Activated naive CD4-positive, alpha-beta T cell treated with anti-CD3 and anti-CD28 coated beads, Interleukin-2, amount 50 U/mL, for 24 hours (primary cell): ENCODE measurements around the gene MYO16.
"Not testable (repeated sequence)": the region's sequence is repeated elsewhere in the genome, so short reads cannot be mapped to it uniquely, and the experiment has no call there.

Source experiments
- H3K27ac Mint-ChIP-seq: one replicate; pipeline ENCODE4 v1.8.0; 2021; ENCODE audit warnings: mild to moderate bottlenecking, mixed read lengths
- H3K27me3 Mint-ChIP-seq: one replicate; pipeline ENCODE4 v1.8.0; 2021; ENCODE audit warnings: mixed read lengths
- H3K36me3 Mint-ChIP-seq: one replicate; pipeline ENCODE4 v1.8.0; 2021; ENCODE audit warnings: mixed read lengths
- H3K4me1 Mint-ChIP-seq: one replicate; pipeline ENCODE4 v1.8.0; 2021; ENCODE audit warnings: mixed read lengths
- H3K4me3 Mint-ChIP-seq: one replicate; pipeline ENCODE4 v1.8.0; 2021; ENCODE audit warnings: mild to moderate bottlenecking, mixed read lengths
- H3K9me3 Mint-ChIP-seq: one replicate; pipeline ENCODE4 v1.8.0; 2021; ENCODE audit warnings: mixed read lengths

The MYO16 gene

DNA sequence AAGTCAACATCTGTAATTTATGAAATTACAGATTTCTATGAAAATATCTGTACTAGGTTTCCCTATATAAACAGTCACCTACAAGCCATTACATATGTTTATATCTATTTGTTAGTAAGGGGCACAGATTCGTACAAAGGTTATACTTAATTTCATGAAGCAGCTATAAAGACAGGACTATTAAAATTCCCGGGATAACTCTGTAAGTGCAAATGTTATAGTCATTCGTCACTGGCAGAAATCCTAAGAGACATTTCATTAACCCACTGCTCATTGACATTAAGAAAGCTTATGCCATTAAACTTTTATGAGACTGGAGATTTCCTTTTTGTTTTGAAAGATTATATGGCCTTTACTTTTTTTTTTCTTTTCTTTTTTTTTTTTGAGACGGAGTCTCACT is 122.9 kb downstream of the MYO16 start:
- Mint-ChIP-seq H3K9me3 (peaks cover 6% of the 10 kb centered on the region), H3K27ac (no peak overlapping the region), H3K4me1 (no peaks in the 10 kb centered on the region), H3K36me3 (no peaks in the 10 kb centered on the region), H3K4me3 (no peak overlapping the region), H3K27me3 (peaks cover 3% of the 10 kb centered on the region)

DNA sequence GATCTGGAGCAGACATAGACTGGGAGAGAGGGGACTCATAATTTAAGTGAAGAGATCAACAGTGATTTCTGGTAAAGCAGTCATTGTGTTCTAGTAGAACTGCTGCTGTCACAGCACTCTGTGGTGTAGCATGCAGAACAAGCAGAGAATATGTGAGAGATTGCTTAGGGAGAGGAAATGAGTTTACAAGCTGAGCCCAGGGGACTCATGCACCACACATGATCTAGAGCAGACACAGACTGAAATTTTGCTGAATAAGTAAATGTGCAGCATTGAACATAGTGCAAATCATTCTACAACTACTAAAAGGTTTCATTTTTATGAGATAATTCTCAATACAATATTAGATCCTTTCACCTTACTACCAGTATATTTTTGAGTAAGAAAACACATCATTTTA is 125.7 kb downstream of the MYO16 start:
- H3K27ac Mint-ChIP-seq, result no peak overlapping the region
- no peaks in the 10 kb centered on the region for H3K36me3 Mint-ChIP-seq
- H3K9me3 Mint-ChIP-seq, result no peaks in the 10 kb centered on the region
- H3K27me3 Mint-ChIP-seq, result no peaks in the 10 kb centered on the region
- no peaks in the 10 kb centered on the region for H3K4me1 Mint-ChIP-seq
- no peak overlapping the region for H3K4me3 Mint-ChIP-seq

DNA sequence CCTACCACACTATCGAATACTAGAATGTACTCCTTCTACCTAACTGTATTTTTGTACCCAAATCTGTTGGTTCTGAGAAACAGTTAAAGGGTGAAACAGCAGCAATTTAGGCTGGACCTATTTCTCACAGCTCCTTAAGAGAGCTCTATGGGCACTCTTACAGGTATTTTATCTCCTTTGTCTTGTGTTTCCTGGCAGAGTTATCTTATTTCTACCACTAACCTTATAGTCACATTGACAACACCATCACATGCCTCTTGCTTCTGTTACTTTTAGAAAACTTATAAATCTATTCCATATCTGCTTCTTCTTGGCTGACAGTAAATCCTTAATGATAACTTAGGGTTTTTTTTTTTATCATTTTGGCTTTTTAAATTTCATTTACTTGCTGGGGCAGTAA is 130.7 kb downstream of the MYO16 start:
- Mint-ChIP-seq H3K4me1 (no peaks in the 10 kb centered on the region), H3K27me3 (peaks cover 2% of the 10 kb centered on the region), H3K9me3 (no peaks in the 10 kb centered on the region), H3K4me3 (no peak overlapping the region), H3K27ac (no peak overlapping the region), H3K36me3 (no peaks in the 10 kb centered on the region)

DNA sequence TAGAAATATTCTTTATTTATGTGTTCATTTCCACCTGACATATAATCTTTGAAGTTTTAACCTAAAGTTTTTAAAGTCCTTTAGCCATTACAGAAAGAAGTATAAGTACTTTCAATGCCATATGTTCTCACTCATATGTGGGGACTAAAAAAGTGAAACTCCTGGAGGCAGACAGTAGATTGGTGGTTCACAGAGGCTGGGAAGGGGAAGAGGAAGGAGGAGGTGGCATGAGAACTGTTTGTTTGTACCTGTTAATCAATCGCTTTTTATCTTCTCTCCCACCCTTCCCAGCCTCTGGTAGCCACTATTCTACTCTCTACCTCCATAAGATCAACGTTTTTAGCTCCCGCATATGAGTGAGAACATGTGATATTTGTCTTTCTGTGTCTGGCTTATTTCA is 131.1 kb downstream of the MYO16 start:
- no peaks in the 10 kb centered on the region for H3K4me1 Mint-ChIP-seq
- H3K27me3 Mint-ChIP-seq, result peaks cover 2% of the 10 kb centered on the region

DNA sequence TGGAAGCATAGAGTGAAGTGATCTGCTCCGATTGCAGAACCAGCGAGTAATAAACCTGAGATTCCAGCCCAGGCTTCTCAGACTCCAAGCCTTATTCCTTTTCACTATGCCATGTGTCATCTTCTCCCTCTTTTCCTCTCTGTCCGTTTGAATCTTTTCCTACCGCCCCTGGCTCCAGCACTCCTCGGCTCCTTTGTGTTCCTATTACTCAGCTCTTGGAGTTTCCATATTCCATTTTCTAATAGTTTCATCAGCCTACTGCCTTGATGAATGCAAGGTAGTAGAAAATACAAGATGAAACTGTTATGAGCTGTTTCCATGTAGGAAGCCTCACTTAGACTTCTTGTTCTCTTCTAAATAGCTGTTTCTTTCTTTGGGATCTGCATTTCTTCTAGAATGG is 138.6 kb downstream of the MYO16 start:
- H3K4me3 Mint-ChIP-seq, result no peak overlapping the region
- H3K36me3 Mint-ChIP-seq, result no peaks in the 10 kb centered on the region
- no peak overlapping the region for H3K27ac Mint-ChIP-seq
- H3K9me3 Mint-ChIP-seq, result no peaks in the 10 kb centered on the region
- no peaks in the 10 kb centered on the region for H3K4me1 Mint-ChIP-seq
- H3K27me3 Mint-ChIP-seq, result peaks cover 10% of the 10 kb centered on the region

More for the DNA sequence above, 131.1 kb downstream of the MYO16 start:
- Mint-ChIP-seq H3K9me3 (no peaks in the 10 kb centered on the region), H3K36me3 (no peaks in the 10 kb centered on the region), H3K4me3 (no peak overlapping the region), H3K27ac (no peak overlapping the region)

DNA sequence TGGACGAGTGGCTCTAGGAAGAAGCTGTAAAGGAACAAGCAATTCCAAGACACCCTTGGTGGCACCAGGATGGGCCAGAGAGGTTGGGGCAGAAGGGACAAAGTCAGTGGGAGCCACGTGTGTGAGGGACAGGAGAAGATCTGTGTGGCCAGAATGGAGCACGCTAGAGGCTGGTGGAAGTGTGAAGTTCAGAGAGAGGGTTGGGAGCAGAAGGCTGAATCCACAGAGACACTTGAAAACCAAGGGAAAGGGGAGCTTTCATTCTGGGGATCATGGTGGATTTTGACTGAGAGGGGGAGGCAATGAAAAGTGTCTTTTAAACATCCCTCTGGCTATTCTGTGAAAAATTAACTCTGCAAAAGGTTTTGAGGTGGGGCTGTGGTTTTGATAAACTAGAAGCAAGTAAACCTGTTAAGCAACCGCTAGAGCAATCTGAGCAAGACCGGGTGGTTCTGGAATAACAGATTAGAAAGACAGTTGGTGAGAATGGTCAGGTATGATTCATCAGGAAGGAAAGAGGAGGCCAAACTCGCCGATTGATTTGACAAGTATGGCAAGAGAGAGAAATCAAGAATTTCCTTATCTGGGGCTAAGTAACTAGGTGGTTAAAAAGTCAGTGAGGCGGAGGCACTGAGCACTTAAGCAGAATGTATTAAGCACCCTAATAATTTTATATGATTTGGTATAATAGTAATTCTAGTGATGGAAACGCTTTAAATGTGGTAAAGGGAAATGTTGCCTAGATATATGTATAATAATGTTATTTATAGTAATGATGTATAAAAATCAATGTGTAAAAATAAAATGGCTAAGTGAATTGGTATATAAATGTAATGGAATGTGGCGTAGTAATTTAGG is 140.0 kb downstream of the MYO16 start:
- Mint-ChIP-seq H3K9me3 (no peaks in the 10 kb centered on the region), H3K36me3 (no peaks in the 10 kb centered on the region), H3K4me1 (no peaks in the 10 kb centered on the region), H3K27me3 (peaks cover 10% of the 10 kb centered on the region), H3K27ac (no peak overlapping the region), H3K4me3 (no peak overlapping the region)

DNA sequence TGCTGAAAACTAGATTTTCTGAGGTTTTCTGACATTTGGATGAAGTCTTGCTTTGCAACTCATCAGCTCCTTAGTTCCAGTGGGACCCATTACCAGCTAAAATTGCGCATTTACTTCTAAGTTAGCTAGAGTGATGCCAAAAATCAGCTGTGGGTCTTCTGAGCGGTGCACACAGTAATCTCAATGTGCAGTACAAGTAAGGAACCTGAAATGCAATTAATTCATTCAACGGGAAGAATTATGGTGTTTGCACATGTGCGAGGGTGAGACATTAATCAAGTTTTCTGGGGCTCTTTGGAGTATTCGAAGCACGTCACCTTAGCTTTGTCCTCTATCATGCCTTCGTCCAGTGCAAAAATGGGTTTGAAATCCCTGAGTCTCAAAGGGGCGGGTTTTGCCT is 146.2 kb downstream of the MYO16 start:
- no peaks in the 10 kb centered on the region for H3K4me1 Mint-ChIP-seq
- no peaks in the 10 kb centered on the region for H3K9me3 Mint-ChIP-seq
- no peak overlapping the region for H3K27ac Mint-ChIP-seq
- peaks cover 6% of the 10 kb centered on the region for H3K27me3 Mint-ChIP-seq
- H3K36me3 Mint-ChIP-seq, result no peaks in the 10 kb centered on the region
- H3K4me3 Mint-ChIP-seq, result no peak overlapping the region

DNA sequence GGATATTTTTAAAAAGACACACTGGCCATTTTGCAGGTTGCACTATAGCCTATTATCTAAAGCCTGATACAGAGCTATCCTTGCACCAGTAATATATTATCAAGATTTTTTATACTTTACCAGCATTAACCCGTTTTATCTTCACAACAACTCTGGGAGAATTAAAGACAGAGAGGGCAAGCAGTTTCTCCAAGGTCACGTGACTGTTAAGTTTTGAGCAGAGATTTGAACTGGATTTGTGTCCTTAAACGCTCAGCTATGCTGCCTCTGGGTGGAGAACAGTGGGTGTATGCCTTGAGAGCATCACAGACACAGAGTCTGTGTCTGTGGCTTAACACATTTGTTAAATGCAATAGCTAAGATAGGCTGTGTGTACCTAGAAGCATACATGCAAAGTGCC is 147.2 kb downstream of the MYO16 start:
- Mint-ChIP-seq H3K4me3 (no peak overlapping the region), H3K36me3 (no peaks in the 10 kb centered on the region), H3K27me3 (peaks cover 6% of the 10 kb centered on the region), H3K27ac (no peak overlapping the region), H3K4me1 (no peaks in the 10 kb centered on the region), H3K9me3 (no peaks in the 10 kb centered on the region)

DNA sequence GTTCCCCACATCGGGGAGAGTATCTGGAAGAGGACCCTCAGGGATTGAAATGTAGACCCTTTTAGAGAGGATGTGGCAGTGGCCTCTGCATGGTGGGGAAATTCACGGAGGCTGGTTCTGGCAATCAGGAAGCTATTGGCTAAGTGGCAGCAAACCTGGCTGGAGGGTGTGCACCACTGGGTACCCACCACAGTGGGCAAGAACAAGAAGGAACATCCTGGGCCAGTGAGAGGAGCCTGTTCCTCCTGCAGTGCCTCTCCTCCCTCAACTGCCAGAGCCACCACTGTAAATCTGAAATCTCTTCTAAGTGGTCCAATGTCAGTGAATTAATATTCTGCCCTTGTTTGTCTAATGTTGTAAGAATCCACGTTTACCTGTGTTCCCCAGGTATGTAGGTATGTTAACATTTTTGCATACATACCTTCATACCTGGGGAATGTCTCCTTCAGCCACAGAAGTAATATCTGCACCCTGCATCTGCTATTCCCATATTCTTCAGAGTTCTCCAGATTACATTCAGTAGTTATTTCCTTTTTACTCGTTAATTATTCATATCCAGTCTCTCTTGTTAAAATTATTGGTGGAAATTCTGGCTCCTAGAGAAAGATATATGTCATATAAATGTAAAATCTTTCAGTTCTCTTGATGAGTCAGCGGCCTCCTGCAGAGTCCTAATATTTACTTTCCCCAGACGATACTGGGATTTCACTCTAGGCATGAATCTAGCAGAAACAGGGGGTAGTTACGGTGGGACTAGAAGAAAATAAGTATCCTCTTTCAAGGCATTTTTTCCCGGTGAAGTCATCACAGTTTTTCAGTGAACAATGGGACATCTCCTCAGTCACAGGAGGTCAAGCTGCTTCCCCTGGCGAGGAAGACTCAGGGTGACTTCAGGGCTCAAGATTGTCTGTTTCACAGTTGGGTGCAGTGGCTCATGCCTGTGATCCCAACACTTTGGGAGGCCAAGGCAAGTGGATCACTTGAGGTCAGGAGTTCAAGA is 148.3 kb downstream of the MYO16 start:
- Mint-ChIP-seq H3K36me3 (no peaks in the 10 kb centered on the region), H3K9me3 (no peaks in the 10 kb centered on the region), H3K27ac (no peak overlapping the region), H3K4me1 (no peaks in the 10 kb centered on the region), H3K4me3 (no peak overlapping the region), H3K27me3 (peaks cover 4% of the 10 kb centered on the region)

DNA sequence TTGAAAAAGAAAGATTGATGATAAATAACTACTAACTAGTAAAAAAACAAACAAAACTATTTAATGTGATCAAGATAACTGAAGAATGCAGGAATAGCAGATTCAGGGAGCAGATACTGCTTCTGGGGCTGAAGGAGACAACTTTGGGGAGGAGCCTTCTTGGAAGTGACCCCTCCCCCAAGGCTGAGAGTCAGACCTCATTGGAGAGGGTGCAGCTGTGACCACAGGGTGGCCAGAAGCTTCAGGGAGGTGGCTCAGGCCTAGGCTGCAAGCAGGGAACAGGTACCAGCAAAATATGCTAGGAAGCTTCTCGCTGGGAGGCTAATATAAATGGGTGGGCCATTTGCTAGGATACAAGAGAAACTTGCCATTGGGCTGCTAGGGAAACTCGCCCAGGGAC is 149.9 kb downstream of the MYO16 start:
- H3K4me3 Mint-ChIP-seq, result no peak overlapping the region
- H3K4me1 Mint-ChIP-seq, result no peaks in the 10 kb centered on the region
- no peaks in the 10 kb centered on the region for H3K36me3 Mint-ChIP-seq
- no peaks in the 10 kb centered on the region for H3K9me3 Mint-ChIP-seq
- H3K27ac Mint-ChIP-seq, result no peak overlapping the region
- H3K27me3 Mint-ChIP-seq, result peaks cover 4% of the 10 kb centered on the region

DNA sequence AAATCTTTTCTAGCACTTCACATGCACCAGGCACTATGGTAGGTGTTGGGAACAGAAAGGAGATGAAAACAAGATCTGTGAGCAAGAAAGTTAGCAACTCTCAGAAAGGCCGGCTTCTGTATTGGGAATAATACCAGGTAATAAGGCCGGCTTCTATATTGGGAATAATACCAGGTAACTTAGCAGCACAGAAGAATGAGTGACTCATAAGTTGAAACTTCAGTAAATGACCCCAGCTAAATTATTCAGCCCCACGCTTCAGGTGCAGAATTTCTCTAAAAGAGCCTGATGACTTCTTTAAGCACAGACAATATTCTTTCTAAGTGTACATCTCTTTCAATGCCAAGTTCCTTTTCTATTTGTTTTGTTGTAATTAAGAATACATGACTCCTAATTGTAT is 151.3 kb downstream of the MYO16 start:
- H3K27me3 Mint-ChIP-seq, result peaks cover 4% of the 10 kb centered on the region
- no peaks in the 10 kb centered on the region for H3K9me3 Mint-ChIP-seq
- H3K27ac Mint-ChIP-seq, result no peak overlapping the region
- H3K36me3 Mint-ChIP-seq, result no peaks in the 10 kb centered on the region
- no peaks in the 10 kb centered on the region for H3K4me1 Mint-ChIP-seq
- H3K4me3 Mint-ChIP-seq, result no peak overlapping the region

DNA sequence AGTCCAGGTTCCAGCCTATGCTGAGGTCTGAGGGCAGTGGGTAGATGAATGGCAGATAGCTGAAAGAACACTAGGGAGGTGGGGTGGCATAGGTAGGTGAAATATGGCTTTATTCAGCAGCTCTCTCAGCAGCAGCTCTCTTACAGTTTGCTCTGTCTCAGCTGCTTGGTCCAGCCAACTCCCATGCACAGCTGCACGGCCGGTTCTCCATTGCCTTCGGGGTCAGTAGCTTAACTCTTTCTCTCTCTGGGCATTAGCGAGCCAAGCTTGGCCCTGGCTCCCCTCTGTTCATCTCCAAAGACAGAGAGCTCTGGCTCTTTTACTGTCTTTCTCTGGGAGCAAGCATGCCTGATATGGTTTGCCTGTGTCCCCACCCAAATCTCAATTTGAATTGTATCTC is 151.9 kb downstream of the MYO16 start:
- no peaks in the 10 kb centered on the region for H3K4me1 Mint-ChIP-seq

DNA sequence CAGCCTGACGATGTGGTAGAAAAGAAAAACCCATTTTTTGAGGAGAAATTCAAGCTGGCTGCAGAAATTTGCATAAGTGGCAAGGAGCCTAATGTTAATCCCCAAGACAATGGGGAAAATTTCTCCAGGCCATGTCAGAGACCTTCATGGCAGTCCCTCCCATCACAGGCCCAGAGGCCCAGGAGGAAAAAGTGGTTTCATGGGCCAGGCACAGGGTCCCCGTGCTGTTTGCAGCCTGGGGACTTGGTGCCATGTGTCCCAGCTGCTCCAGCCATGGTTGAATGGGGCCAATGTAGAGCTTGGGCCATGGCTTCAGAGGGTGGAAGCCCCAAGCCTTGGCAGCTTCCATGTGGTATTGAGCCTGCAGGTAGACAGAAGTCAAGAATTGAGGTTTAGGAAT is 153.1 kb downstream of the MYO16 start:
- not testable (repeated sequence) for H3K4me1 Mint-ChIP-seq, H3K27me3 Mint-ChIP-seq, H3K9me3 Mint-ChIP-seq, H3K4me3 Mint-ChIP-seq, H3K27ac Mint-ChIP-seq, H3K36me3 Mint-ChIP-seq

More for the DNA sequence above, 151.9 kb downstream of the MYO16 start:
- no peaks in the 10 kb centered on the region for H3K9me3 Mint-ChIP-seq
- no peak overlapping the region for H3K27ac Mint-ChIP-seq
- no peak overlapping the region for H3K4me3 Mint-ChIP-seq
- no peaks in the 10 kb centered on the region for H3K36me3 Mint-ChIP-seq
- peaks cover 4% of the 10 kb centered on the region for H3K27me3 Mint-ChIP-seq

DNA sequence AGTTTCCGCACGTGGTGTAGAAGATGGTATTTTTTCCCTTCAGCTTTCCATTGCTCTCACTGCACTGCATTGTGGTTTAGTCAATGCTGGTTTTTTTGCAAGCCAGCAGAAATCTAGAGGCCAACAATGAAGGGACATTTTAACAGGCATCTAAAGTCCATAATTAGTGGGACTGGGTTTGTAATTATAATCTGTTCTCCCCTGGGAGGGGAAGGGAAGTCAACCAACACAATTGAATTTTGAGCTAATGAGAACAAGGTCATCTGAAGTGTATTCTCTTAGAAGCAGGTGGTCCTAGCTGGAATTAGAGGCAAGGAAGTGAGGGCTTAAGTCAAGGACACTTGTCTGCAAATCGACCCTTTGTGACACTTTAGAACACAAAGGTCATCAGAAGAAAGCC is 156.4 kb downstream of the MYO16 start:
- Mint-ChIP-seq H3K9me3 (no peaks in the 10 kb centered on the region), H3K36me3 (no peaks in the 10 kb centered on the region), H3K27me3 (peaks cover 4% of the 10 kb centered on the region), H3K4me1 (no peaks in the 10 kb centered on the region), H3K27ac (no peak overlapping the region), H3K4me3 (no peak overlapping the region)

DNA sequence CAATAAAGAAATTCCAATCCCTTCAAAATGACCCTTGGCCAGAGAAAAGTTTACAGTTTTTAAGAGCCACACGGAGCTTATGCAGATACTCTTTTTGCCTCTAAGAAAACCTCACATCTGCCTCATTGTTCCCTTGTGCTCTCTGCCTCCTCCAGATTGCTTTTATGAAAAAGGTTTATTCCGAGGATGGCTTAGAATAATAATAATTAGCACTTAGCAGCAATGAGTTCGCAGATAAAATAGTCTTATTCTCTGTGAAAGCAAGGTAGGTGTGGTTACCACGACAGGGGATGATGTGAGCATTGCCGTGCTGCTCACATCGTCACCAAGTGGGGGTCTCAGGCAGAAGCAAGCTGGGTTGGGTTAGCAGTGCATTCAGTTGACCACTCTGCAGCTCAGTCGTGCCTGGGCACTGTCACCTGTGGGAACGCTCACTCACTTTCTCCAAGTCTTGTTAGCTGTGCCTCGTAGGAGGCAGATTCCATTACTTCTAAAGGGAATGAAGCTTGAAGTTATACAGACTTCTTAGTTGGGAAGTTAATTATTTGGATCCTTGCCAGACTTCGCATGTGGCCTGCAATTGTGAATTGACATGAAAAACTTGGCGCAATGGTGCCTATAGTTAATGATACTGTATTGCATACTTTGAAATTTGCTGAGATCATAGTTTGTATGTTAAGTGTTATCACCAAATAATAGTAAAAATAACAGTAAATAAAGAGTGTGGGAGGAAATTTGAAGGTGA is 157.2 kb downstream of the MYO16 start:
- no peaks in the 10 kb centered on the region for H3K36me3 Mint-ChIP-seq
- peaks cover 3% of the 10 kb centered on the region for H3K27me3 Mint-ChIP-seq
- H3K4me3 Mint-ChIP-seq, result no peak overlapping the region
- H3K4me1 Mint-ChIP-seq, result no peaks in the 10 kb centered on the region
- no peak overlapping the region for H3K27ac Mint-ChIP-seq
- H3K9me3 Mint-ChIP-seq, result no peaks in the 10 kb centered on the region
